ENCODE results near the gene SGCA. TPM values are rescaled to one million over a fixed set of nuclear protein-coding genes. Genes with fewer than 3 reads are reported as not detected.

Gene SGCA
- total RNA-seq, 1 donor from 2014 or later: 12.0 TPM

DNA sequence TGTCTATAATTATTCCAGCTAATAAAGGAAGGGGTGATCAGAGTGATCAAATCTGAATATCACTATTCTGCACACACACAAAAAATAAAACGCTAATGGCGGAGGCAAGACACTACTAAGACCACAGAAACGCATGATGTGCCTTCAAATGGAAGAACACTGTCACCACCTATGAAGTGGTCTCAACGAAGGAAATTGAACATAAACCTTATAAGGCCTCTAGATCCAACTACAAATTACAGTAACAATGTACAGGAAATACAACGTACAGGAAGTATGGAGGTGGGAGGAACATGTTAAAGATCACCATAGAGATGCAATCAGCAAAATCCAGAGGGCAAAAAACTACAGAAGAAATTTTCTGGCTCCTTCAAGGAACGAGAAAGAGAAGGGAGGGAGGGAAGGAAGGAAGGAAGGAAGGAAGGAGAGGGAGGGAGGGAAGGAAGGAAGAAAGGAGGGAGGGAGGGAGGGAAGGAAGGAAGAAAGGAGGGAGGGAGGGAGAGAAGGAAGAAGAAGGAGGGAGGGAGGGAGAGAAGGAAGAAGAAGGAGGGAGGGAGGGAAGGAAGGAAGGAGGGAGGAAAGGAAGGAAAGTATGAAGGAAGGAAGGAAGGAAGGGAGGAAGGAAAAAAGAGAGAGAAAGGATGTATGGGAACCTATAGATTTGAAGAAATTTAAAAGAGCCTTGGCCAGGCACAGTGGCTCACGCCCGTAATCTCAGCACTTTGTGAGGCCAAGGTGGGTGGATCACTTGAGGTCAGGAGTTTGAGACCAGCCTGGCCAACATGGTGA is 3.1 kb upstream of the SGCA start:
- TF ChIP-seq, protein P1, sequence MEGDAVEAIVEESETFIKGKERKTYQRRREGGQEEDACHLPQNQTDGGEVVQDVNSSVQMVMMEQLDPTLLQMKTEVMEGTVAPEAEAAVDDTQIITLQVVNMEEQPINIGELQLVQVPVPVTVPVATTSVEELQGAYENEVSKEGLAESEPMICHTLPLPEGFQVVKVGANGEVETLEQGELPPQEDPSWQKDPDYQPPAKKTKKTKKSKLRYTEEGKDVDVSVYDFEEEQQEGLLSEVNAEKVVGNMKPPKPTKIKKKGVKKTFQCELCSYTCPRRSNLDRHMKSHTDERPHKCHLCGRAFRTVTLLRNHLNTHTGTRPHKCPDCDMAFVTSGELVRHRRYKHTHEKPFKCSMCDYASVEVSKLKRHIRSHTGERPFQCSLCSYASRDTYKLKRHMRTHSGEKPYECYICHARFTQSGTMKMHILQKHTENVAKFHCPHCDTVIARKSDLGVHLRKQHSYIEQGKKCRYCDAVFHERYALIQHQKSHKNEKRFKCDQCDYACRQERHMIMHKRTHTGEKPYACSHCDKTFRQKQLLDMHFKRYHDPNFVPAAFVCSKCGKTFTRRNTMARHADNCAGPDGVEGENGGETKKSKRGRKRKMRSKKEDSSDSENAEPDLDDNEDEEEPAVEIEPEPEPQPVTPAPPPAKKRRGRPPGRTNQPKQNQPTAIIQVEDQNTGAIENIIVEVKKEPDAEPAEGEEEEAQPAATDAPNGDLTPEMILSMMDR (IDR thresholded peaks at IDR 0.05): no peak
- no peaks in the 10 kb centered on the region for H3K27me3 Mint-ChIP-seq (ENCODE audit: unreplicated experiment)
- H3K36me3 Mint-ChIP-seq (ENCODE audit: unreplicated experiment): no peaks in the 10 kb centered on the region
- DNase-seq (ENCODE audit: extremely low spot score, unreplicated experiment): no peak
- peaks cover 27% of the 10 kb centered on the region for H3K4me1 Mint-ChIP-seq (ENCODE audit: unreplicated experiment)
- H3K27ac Mint-ChIP-seq (ENCODE audit: unreplicated experiment): no peak overlapping the region
- H3K4me3 Mint-ChIP-seq (ENCODE audit: unreplicated experiment): no peak overlapping the region
- H3K9me3 Mint-ChIP-seq (ENCODE audit: unreplicated experiment): no peaks in the 10 kb centered on the region

DNA sequence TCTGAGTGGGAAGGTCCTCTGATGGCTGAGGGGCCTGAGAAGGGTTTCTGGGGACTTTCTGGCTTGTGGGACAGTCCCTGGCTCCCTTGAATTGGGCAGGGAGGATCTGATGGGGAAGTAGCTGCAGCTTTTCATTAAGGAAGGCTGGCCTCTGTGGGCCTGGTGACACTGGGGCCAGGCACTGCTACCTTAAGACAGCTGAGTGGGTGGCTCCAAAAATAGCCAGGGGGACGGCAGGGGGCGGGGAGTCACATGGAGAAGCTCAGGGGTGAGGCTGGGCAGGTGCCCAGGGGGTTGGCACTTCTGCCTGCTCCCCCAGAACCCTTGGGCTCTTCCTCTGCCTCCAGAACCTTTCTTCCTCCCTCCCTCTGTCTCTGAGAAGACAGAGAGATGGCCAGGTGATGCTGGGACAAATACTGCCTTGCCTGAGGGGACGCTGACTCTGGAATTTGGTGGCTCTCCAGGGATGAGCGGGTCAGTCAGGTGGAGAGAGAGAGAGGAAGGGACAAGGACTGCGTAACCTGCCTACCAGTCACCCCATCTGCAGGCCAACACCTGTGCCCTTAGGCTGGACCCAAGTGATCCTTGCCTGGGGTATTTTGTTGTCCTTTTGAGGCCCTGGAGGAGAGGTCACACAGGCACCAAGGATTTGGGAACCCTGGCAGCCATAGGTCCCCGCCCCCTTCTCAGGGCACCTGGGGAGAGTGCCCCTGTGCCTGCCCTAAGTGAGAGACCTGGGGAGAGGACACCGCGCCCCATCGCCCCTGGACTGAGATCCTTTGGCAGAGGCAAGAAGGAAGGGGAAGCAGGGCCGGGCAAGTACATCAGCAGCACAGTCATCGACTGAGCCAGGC is 1.7 kb upstream of the SGCA start:
- Mint-ChIP-seq H3K9me3 (ENCODE audit: unreplicated experiment) (no peaks in the 10 kb centered on the region), H3K27me3 (ENCODE audit: unreplicated experiment) (no peaks in the 10 kb centered on the region), H3K4me3 (ENCODE audit: unreplicated experiment) (no peak overlapping the region), H3K36me3 (ENCODE audit: unreplicated experiment) (no peaks in the 10 kb centered on the region), H3K27ac (ENCODE audit: unreplicated experiment) (no peak overlapping the region), H3K4me1 (ENCODE audit: unreplicated experiment) (peaks cover 35% of the 10 kb centered on the region)
- TF ChIP-seq, protein P1 (IDR thresholded peaks at IDR 0.05): no peak
- no peak for DNase-seq (ENCODE audit: extremely low spot score, unreplicated experiment)

DNA sequence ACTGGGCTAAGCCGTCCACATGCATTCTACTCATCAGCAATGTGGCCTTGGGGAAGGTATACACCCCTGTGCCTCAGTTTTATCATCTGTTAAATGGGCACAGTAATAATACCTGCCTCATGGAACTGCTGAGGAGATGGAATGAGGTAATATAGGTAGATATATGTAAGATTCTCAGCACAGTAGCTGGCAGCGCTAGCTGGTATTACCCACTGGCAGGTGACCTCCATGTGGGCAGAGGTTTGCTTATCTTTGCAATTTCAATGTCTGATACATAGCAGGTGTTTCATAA is 1.2 kb upstream of the SGCA start:
- TF ChIP-seq, protein P1 (IDR thresholded peaks at IDR 0.05): no peak
- Mint-ChIP-seq H3K27ac (ENCODE audit: unreplicated experiment) (no peak overlapping the region), H3K36me3 (ENCODE audit: unreplicated experiment) (no peaks in the 10 kb centered on the region), H3K27me3 (ENCODE audit: unreplicated experiment) (no peaks in the 10 kb centered on the region), H3K4me3 (ENCODE audit: unreplicated experiment) (no peak overlapping the region), H3K4me1 (ENCODE audit: unreplicated experiment) (peaks cover 41% of the 10 kb centered on the region), H3K9me3 (ENCODE audit: unreplicated experiment) (no peaks in the 10 kb centered on the region)
- no peak for DNase-seq (ENCODE audit: extremely low spot score, unreplicated experiment)

GRCh38 chr17:50165066-50165465 is 739 bp upstream of the SGCA start:
- TF ChIP-seq, protein P1 (IDR thresholded peaks at IDR 0.05): no peak
- Mint-ChIP-seq H3K27ac (ENCODE audit: unreplicated experiment) (peak overlapping the region; percentile 67), H3K9me3 (ENCODE audit: unreplicated experiment) (no peaks in the 10 kb centered on the region), H3K36me3 (ENCODE audit: unreplicated experiment) (no peaks in the 10 kb centered on the region), H3K27me3 (ENCODE audit: unreplicated experiment) (no peaks in the 10 kb centered on the region), H3K4me3 (ENCODE audit: unreplicated experiment) (no peak overlapping the region), H3K4me1 (ENCODE audit: unreplicated experiment) (peaks cover 44% of the 10 kb centered on the region)
- DNase-seq (ENCODE audit: extremely low spot score, unreplicated experiment): no peak

- TF ChIP-seq, protein P1 (IDR thresholded peaks at IDR 0.05): no peak
- Mint-ChIP-seq H3K36me3 (ENCODE audit: unreplicated experiment) (no peaks in the 10 kb centered on the region), H3K4me3 (ENCODE audit: unreplicated experiment) (no peak overlapping the region), H3K4me1 (ENCODE audit: unreplicated experiment) (peaks cover 42% of the 10 kb centered on the region), H3K27ac (ENCODE audit: unreplicated experiment) (peak overlapping the region; percentile 67), H3K9me3 (ENCODE audit: unreplicated experiment) (no peaks in the 10 kb centered on the region), H3K27me3 (ENCODE audit: unreplicated experiment) (no peaks in the 10 kb centered on the region)
- no peak for DNase-seq (ENCODE audit: extremely low spot score, unreplicated experiment)
These were observed 339 bp upstream of the SGCA start for GRCh38 chr17:50165466-50165865.
